Pancreas (tissue), 10 donors: ENCODE data around the gene GIMAP2. TPM values are rescaled to one million over a fixed set of nuclear protein-coding genes. Genes with fewer than 3 reads are reported as not detected.
"Not testable (repeated sequence)": the region's sequence is repeated elsewhere in the genome, so short reads cannot be mapped to it uniquely, and the experiment has no call there.

Experiments
- ATAC-seq, 4 donors: fragments of 200-7000 bp; cut with Tn5 transposase; one replicate each; pipeline versions ENCODE4 v1.8.0 to v1.9.1; 2020; ENCODE audit warnings: mild to moderate bottlenecking in 4 of 4, moderate library complexity in 4 of 4
- DNase-seq, 6 donors: peaks; one replicate each; pipeline ENCODE4 v3.0.0-alpha.2; 2020
- FAIRE-seq: peaks from 2 replicates; lab custom pipeline; 2012; peaks lifted over from hg19 to GRCh38; lab: Jason Lieb, UNC
- H3K27ac ChIP-seq, 4 donors: fragments of 200-600 bp; sonication (generic); 1 replicate in 3 of 4; 2 replicates in 1 of 4; pipeline versions ENCODE4 v1.5.0 to v1.8.0; 2020
- H3K27me3 ChIP-seq, 4 donors: fragments of 200-600 bp; one replicate each; pipeline ENCODE4 v1.8.0; 2021
- H3K36me3 ChIP-seq, 3 donors: fragments of 200-600 bp; sonication (generic) in 1 of 3; one replicate each; pipeline versions ENCODE4 v1.5.0 to v1.8.0; 2020 to 2021
- H3K4me1 ChIP-seq, 3 donors: fragments of 200-600 bp; one replicate each; pipeline ENCODE4 v1.8.0; 2021
- H3K4me3 ChIP-seq, 4 donors: fragments of 200-600 bp; sonication (generic) in 2 of 4; one replicate each; pipeline versions ENCODE4 v1.5.0 to v1.8.0; 2020 to 2021
- H3K9me3 ChIP-seq, 4 donors: fragments of 200-600 bp; one replicate each; pipeline ENCODE4 v1.8.0; 2021
- CTCF ChIP-seq, 4 donors: fragments of 200-600 bp; sonication (generic) in 3 of 4; IDR thresholded peaks; one replicate each; pipeline versions ENCODE4 v1.5.0 to v1.8.0; 2021; ENCODE audit warnings: antibody characterized with exemption in 4 of 4
- WGBS, 2 donors: extraction: QIAGEN DNeasy Blood & Tissue Kit; methylation state at CpG; one replicate each; pipeline ENCODE4 v1.1.7; 2013; 5-methylcytosine and 5-hydroxymethylcytosine counted together
- intact Hi-C, 3 donors: fragments of 100-400 bp; cut with DNase I; formaldehyde crosslinking; loops; one replicate each; pipeline versions ENCODE4 v1.11.1 to v1.14.2; 2022
- polyA plus RNA-seq, 2 donors: library from polyadenylated mRNA; stranded (reverse); fragments of 200-250 nt; gene quantifications; one replicate each; pipeline ENCODE4 v1.2.3, GENCODE V29; 2013
- total RNA-seq, 6 donors: library from RNA; stranded (reverse); fragmentation: NEBNext Ultra II Directional in 4 of 6; extraction: Animal tissue kit (Norgen Biotek cat#: 25700) in 4 of 6; gene quantifications; one replicate each; pipeline versions ENCODE4 v1.2.1 to v1.2.4, GENCODE V29; 2021 to 2023
- donor health status: healthy with polysubstance abuse.
- donor health status: DM: no; HTN: no; CAD: no; lungs with moderate emphysema.
- donor health status: DM: no; HTN: no; CAD: no.
- donor health status: control.
- donor health status: control.
- donor health status: Bipolar disorder and iron deficiency.
- donor health status: DM: yes; HTN: yes; CAD: no.
- donor health status: DM: no; HTN: no; CAD: no.
- donor health status: DM: no; HTN: no; CAD: no.
- donor health status: DM: yes; HTN: yes; CAD: no.

GIMAP2 gene
- total and polyA plus RNA-seq, 8 donors = 0.51 to 6.2 (median 1.7) TPM

GRCh38 chr7:150666412-150666811 lies 19.1 kb upstream of the GIMAP2 start:
- intact Hi-C loops = no loop called here
- Histone ChIP-seq H3K27ac (no peak overlapping the region), H3K4me1 (no peaks in the 10 kb centered on the region), H3K36me3 (no peaks in the 10 kb centered on the region), H3K9me3 (no peaks in the 10 kb centered on the region), H3K4me3 (no peak overlapping the region), H3K27me3 (no peaks in the 10 kb centered on the region)
- ATAC-seq (no peak), FAIRE-seq (no peak), DNase-seq (no peak)
- TF ChIP-seq CTCF (IDR thresholded peaks at IDR 0.05) = no peak

- H3K27ac ChIP-seq = no peak overlapping the region
- ATAC-seq = no peak
- TF ChIP-seq CTCF (IDR thresholded peaks at IDR 0.05) = no peak
- WGBS, 2 donors = 24 to 42% methylated on average over 1 of the region's 1 CpG
- DNase-seq = no peak
- H3K4me1 ChIP-seq = no peaks in the 10 kb centered on the region
- H3K4me3 ChIP-seq = no peak overlapping the region
- intact Hi-C loops = no loop called here
- FAIRE-seq = no peak
- no peaks in the 10 kb centered on the region for H3K36me3 ChIP-seq
- H3K27me3 ChIP-seq = no peaks in the 10 kb centered on the region
- H3K9me3 ChIP-seq = no peaks in the 10 kb centered on the region
These were observed 17.0 kb upstream of the GIMAP2 start for GRCh38 chr7:150668472-150668911.

DNA sequence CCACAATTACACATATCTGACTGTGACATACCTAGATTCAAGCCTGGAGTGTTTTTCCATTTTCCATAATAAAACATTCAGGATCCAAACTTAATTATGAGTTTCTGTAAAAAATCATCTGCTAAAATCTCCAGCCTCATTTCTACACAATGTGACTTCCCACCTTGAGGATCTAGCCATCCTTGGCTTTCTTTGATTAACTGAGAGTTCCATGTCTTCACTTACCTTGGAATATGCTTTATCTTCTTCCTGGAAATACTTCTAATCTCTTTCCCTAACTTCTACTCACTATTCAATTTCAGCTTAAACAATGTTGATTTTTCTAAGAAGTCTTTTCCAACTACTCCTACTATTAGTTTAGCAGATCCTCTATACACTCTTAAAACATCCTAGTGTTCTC lies 16.5 kb upstream of the GIMAP2 start:
- Histone ChIP-seq H3K4me1 (no peaks in the 10 kb centered on the region), H3K36me3 (no peaks in the 10 kb centered on the region), H3K4me3 (no peak overlapping the region), H3K27me3 (no peaks in the 10 kb centered on the region), H3K27ac (no peak overlapping the region), H3K9me3 (no peaks in the 10 kb centered on the region)
- TF ChIP-seq CTCF (IDR thresholded peaks at IDR 0.05) = no peak
- FAIRE-seq (no peak), DNase-seq (no peak), ATAC-seq (no peak)
- intact Hi-C loops = no loop called here

DNA sequence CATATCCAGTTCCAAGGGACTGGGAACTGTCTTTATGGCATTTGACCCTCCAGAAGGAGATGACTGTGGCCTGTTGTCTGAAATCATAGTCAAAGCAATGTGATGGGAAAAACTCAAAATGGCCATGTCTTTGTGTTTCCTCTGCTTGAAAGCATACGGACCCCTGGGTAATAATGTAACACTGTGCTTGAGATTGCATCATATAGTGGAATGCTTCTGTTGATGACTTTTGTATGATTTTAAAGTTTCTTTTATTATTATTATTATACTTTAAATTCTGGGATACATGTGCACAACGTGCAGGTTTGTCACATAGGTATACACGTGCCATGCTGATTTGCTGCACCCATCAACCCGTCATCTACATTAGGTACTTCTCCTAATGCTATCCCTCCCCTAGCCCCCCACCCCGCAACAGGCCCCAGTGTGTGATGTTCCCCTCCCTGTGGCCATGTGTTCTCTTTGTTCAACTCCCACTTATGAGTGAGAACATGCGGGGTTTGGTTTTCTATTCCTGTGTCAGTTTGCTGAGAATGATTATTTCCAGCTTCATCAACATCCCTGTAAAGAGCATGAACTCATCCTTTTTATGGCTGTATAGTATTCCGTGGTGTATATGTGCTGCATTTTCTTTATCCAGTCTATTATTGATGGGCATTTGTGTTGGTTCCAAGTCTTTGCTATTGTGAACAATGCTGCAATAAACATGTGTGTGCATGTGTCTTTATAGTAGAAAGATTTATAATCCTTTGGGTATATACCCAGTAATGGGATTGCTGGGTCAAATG lies 13.5 kb upstream of the GIMAP2 start:
- H3K36me3 ChIP-seq, DNase-seq, H3K4me1 ChIP-seq, FAIRE-seq, H3K27me3 ChIP-seq, H3K9me3 ChIP-seq, ATAC-seq, H3K27ac ChIP-seq, H3K4me3 ChIP-seq, intact Hi-C loops: not testable (repeated sequence)
- 64 to 74% methylated on average over 7 of the region's 7 CpGs for WGBS, 2 donors

GRCh38 chr7:150675714-150676113 lies 9.8 kb upstream of the GIMAP2 start:
- Histone ChIP-seq H3K9me3 (no peaks in the 10 kb centered on the region), H3K27ac (no peak overlapping the region)
- no peak for ATAC-seq

DNA sequence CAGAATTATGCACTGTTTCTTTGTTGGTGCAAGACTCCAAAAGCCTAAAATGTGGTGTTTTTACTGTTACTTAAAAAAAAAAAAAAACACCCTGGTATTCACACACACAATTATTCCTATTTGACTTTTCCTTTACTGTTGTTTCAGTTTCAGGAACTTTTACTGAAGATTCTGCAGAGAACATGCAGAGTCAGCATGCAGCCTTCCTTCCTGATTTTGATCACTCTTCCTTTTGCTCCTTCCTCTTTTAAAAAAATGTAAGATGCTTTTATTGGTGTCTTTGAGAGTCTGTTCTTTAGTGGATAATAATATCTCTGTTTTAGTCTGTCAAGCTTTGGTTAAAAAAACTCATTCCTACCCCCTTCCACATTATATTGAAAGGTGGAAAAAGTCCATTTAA lies 9.2 kb upstream of the GIMAP2 start:
- intact Hi-C loops, H3K27ac ChIP-seq, H3K9me3 ChIP-seq, DNase-seq, FAIRE-seq, H3K4me1 ChIP-seq, H3K27me3 ChIP-seq, H3K36me3 ChIP-seq, H3K4me3 ChIP-seq: not testable (repeated sequence)
- ATAC-seq = peak in 1 of 4 donors; percentile 29

More at GRCh38 chr7:150675714-150676113, 9.8 kb upstream of the GIMAP2 start:
- Histone ChIP-seq H3K27me3 (no peaks in the 10 kb centered on the region), H3K36me3 (no peaks in the 10 kb centered on the region), H3K4me1 (no peaks in the 10 kb centered on the region), H3K4me3 (no peak overlapping the region)
- 68 to 80% methylated on average over 2 of the region's 2 CpGs for WGBS, 2 donors
- FAIRE-seq (no peak), DNase-seq (no peak)
- TF ChIP-seq CTCF (IDR thresholded peaks at IDR 0.05) = no peak
- intact Hi-C loops = no loop called here

DNA sequence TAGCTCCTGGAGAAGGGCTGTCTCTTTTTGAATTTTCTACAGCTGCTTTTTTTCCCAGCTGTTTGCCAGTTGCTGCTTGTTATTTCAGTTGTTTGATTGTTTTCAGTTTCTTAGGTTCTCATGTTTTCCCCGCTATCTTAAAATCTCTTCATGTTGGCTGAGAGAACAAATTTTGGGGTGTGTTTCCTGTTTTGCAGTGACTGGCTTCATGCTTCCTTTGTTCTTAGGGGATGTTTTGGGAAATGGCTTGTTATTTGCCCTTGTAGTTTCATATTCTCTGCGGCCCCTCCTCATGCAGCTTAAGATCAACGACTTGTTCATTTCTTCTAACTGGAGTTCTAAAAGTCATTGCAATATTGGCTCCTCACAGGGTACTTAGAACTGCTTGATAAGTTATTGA lies 8.7 kb upstream of the GIMAP2 start:
- H3K27ac ChIP-seq, H3K4me1 ChIP-seq, H3K36me3 ChIP-seq, ATAC-seq, H3K4me3 ChIP-seq, H3K9me3 ChIP-seq, FAIRE-seq, DNase-seq, H3K27me3 ChIP-seq, intact Hi-C loops: not testable (repeated sequence)
- WGBS, 2 donors = 59 to 65% methylated on average over 3 of the region's 3 CpGs

DNA sequence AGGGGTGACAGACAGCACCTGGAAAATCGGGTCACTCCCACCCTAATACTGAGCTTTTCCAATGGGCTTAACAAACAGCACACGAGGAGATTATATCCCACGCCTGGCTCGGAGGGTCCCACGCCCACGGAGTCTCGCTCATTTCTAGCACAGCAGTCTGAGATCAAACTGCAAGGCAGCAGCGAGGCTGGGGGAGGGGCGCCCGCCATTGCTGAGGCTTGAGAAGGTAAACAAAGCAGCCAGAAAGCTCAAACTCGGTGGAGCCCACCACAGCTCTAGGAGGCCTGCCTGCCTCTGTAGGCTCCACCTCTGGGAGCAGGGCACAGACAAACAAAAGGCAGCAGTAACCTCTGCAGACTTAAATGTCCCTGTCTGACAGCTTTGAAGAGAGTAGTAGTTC lies 6.9 kb upstream of the GIMAP2 start:
- intact Hi-C loops, H3K4me3 ChIP-seq, H3K27ac ChIP-seq, H3K4me1 ChIP-seq, H3K9me3 ChIP-seq, H3K36me3 ChIP-seq, DNase-seq, ATAC-seq, FAIRE-seq, H3K27me3 ChIP-seq: not testable (repeated sequence)
- WGBS, 2 donors = 56 to 74% methylated on average over 11 of the region's 11 CpGs

DNA sequence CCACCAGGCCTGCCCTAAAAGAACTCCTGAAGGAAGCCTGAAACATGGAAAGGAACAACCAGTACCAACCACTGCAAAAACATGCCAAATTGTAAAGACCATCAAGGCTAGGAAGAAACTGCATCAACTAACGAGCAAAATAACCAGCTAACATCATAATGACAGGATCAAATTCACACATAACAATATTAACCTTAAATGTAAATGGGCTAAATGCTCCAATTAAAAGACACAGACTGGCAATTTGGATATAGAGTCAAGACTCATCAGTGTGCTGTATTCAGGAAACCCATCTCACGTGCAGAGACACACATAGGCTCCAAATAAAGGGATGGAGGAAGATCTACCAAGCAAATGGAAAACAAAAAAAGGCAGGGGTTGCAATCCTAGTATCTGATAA lies 5.1 kb upstream of the GIMAP2 start:
- intact Hi-C loops, H3K27ac ChIP-seq, H3K4me3 ChIP-seq, DNase-seq, H3K4me1 ChIP-seq, ATAC-seq, H3K36me3 ChIP-seq, H3K9me3 ChIP-seq, FAIRE-seq, H3K27me3 ChIP-seq: not testable (repeated sequence)
- WGBS, 2 donors = 67 to 78% methylated on average over 1 to 2 of the region's 2 CpGs
